Mesendoderm (in vitro differentiated cells): Measurements from ENCODE around the gene ZNF791.
A peak's percentile ranks its signal among the peaks of the same experiment; 100 is the strongest.

Source experiments
- DNase-seq: peaks from one replicate; pipeline ENCODE4 v3.0.0; 2013
- H2AK5ac ChIP-seq: 2 replicates; pipeline ENCODE4 v1.6.1; 2013; ENCODE audit warnings: low read length, inconsistent platforms
- H2BK120ac ChIP-seq: 2 replicates; pipeline ENCODE4 v1.6.1; 2013; ENCODE audit warnings: low read depth, mild to moderate bottlenecking, low read length, moderate library complexity, mixed read lengths
- H2BK15ac ChIP-seq: replicated peaks from 2 replicates; pipeline ENCODE4 v1.6.1; 2013; ENCODE audit warnings: low read depth, mild to moderate bottlenecking, moderate library complexity
- H2BK5ac ChIP-seq: 2 replicates; pipeline ENCODE4 v1.6.1; 2013; ENCODE audit warnings: low read length, inconsistent platforms
- H3K18ac ChIP-seq: 2 replicates; pipeline ENCODE4 v1.6.1; 2013; ENCODE audit warnings: mild to moderate bottlenecking, low read length, mixed read lengths
- H3K23ac ChIP-seq: one replicate; pipeline ENCODE4 v1.6.1; 2013; ENCODE audit warnings: low read length
- H3K27ac ChIP-seq: 2 replicates; pipeline ENCODE4 v1.5.1; 2013; ENCODE audit warnings: low read depth, mild to moderate bottlenecking, inconsistent platforms, low read length, moderate library complexity
- H3K27me3 ChIP-seq: 2 replicates; pipeline ENCODE4 v1.6.1; 2013; ENCODE audit warnings: low read length, control low read depth, mild to moderate bottlenecking, inconsistent platforms; ENCODE audit not compliant: insufficient read depth, poor library complexity
- H3K36me3 ChIP-seq: 2 replicates; pipeline ENCODE4 v1.6.1; 2013; ENCODE audit warnings: low read length, inconsistent platforms; ENCODE audit not compliant: control insufficient read depth, insufficient read depth
- H3K4ac ChIP-seq: one replicate; pipeline ENCODE4 v1.6.1; 2013; ENCODE audit warnings: low read depth, mild to moderate bottlenecking, low read length, moderate library complexity
- H3K4me1 ChIP-seq: 2 replicates; pipeline ENCODE4 v1.6.1; 2013; ENCODE audit warnings: low read depth, low read length, inconsistent platforms; ENCODE audit not compliant: control insufficient read depth
- H3K4me2 ChIP-seq: 2 replicates; pipeline ENCODE4 v1.6.1; 2013; ENCODE audit warnings: low read length
- H3K4me3 ChIP-seq: 2 replicates; pipeline ENCODE4 v1.5.1; 2013; ENCODE audit warnings: mild to moderate bottlenecking, low read length
- H3K56ac ChIP-seq: one replicate; pipeline ENCODE4 v1.6.1; 2013; ENCODE audit warnings: low read length
- H3K79me1 ChIP-seq: 2 replicates; pipeline ENCODE4 v1.6.1; 2013; ENCODE audit warnings: low read length, inconsistent platforms
- H3K79me2 ChIP-seq: 2 replicates; pipeline ENCODE4 v1.6.1; 2013; ENCODE audit warnings: mild to moderate bottlenecking, low read length; ENCODE audit not compliant: control insufficient read depth, insufficient read depth
- H3K9ac ChIP-seq: 2 replicates; pipeline ENCODE4 v1.6.1; 2013; ENCODE audit warnings: low read length, inconsistent platforms
- H4K5ac ChIP-seq: one replicate; pipeline ENCODE4 v1.6.1; 2013; ENCODE audit warnings: low read length
- H4K8ac ChIP-seq: one replicate; pipeline ENCODE4 v1.6.1; 2013; ENCODE audit warnings: low read depth, mild to moderate bottlenecking, control low read depth, low read length, moderate library complexity
- whole genome bisulfite sequencing: extraction: QIAGEN DNeasy Blood & Tissue Kit; methylation state at CpG from one replicate; pipeline ENCODE4 v1.1.7; 2013; ENCODE audit warnings: low lambda C conversion rate, missing lambda C conversion rate; ENCODE audit not compliant: insufficient coverage; ENCODE audit errors: extremely low coverage; 5-methylcytosine and 5-hydroxymethylcytosine counted together

ZNF791 gene

DNA sequence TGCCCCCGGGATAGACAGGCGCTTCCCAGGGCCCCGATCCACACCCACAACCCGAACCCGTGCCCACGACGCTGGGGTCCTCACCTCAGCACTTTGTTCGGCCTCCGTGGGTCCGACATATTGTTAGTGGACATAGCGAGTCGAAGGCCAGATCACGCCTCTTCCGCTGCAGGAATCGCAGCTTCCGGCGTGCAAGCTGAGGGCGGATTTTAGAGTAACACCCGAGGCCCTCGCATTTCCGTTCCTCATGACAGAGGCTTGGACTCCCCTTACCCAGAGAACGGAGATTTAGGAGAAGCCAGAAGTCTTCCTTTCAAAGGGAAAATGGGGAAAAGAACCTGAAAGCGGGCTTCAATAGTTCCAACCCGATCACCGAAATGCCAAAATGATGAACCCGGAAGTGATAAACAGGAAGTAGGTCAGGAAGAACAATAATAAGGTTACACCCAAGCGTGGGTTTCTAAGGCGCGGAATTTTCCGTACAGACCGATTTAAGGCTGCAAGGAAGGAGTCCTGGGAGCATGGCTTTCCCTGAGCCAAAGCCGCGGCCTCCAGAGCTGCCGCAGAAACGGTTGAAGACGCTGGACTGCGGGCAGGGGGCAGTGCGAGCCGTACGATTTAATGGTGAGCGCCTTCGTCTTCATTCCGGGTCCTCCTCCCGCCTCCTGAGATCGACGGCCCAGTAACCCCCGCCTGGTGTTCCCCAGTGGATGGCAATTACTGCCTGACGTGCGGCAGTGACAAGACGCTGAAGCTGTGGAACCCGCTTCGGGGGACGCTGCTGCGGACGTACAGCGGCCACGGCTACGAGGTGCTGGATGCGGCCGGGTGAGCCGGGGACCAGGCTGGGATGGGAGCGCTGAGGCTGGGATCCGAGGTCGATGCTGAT, 58.8 kb downstream of the ZNF791 start:
- Histone ChIP-seq H2AK5ac (no peak overlapping the region), H3K56ac (peak overlapping the region; percentile 98), H2BK15ac (no peak overlapping the region), H3K4me1 (peaks cover 3% of the 10 kb centered on the region), H3K36me3 (no peaks in the 10 kb centered on the region), H3K4me2 (peak overlapping the region; percentile 82), H3K18ac (no peak overlapping the region), H2BK120ac (no peak overlapping the region), H3K4ac (peak overlapping the region; percentile 28), H3K27ac (peak overlapping the region; percentile 76), H3K79me2 (peaks cover 8% of the 10 kb centered on the region), H3K79me1 (peaks cover 18% of the 10 kb centered on the region), H4K8ac (no peak overlapping the region), H3K27me3 (no peaks in the 10 kb centered on the region), H2BK5ac (peak overlapping the region; percentile 91), H3K23ac (peak overlapping the region; percentile 68), H3K4me3 (peak overlapping the region; percentile 97), H4K5ac (peak overlapping the region; percentile 96), H3K9ac (peak overlapping the region; percentile 96)
- no CpG with 5 or more reads among the region's 64 CpGs for WGBS
- DNase-seq, result peak; percentile 85

GRCh38 chr19:12670159-12670928, 59.6 kb downstream of the ZNF791 start:
- no peak overlapping the region for H3K4ac ChIP-seq
- no peak overlapping the region for H2BK15ac ChIP-seq
- no peak overlapping the region for H3K23ac ChIP-seq
- no peak overlapping the region for H3K18ac ChIP-seq
- H3K9ac ChIP-seq, result peak overlapping the region; percentile 96
- peak overlapping the region; percentile 98 for H3K56ac ChIP-seq
- peaks cover 3% of the 10 kb centered on the region for H3K4me1 ChIP-seq
- peak overlapping the region; percentile 82 for H3K4me2 ChIP-seq
- H3K79me2 ChIP-seq, result peaks cover 8% of the 10 kb centered on the region
- H3K27me3 ChIP-seq, result no peaks in the 10 kb centered on the region
- DNase-seq, result no peak
- H3K79me1 ChIP-seq, result peaks cover 18% of the 10 kb centered on the region
- no peak overlapping the region for H4K5ac ChIP-seq
- no peak overlapping the region for H4K8ac ChIP-seq
- no peak overlapping the region for H3K27ac ChIP-seq
- H3K36me3 ChIP-seq, result peaks cover 2% of the 10 kb centered on the region
- H2AK5ac ChIP-seq, result no peak overlapping the region
- H2BK5ac ChIP-seq, result no peak overlapping the region
- no peak overlapping the region for H2BK120ac ChIP-seq
- no CpG with 5 or more reads among the region's 26 CpGs for WGBS
- peak overlapping the region; percentile 97 for H3K4me3 ChIP-seq

- DNase-seq, result no peak
- peaks cover 10% of the 10 kb centered on the region for H3K36me3 ChIP-seq
- H4K5ac ChIP-seq, result no peak overlapping the region
Observed at GRCh38 chr19:12672744-12673143, 62.0 kb downstream of the ZNF791 start.

GRCh38 chr19:12675399-12675798, 64.7 kb downstream of the ZNF791 start:
- H2BK5ac ChIP-seq, result no peak overlapping the region
- WGBS, result no CpG with 5 or more reads among the region's 10 CpGs
- no peak overlapping the region for H2BK15ac ChIP-seq
- H3K9ac ChIP-seq, result no peak overlapping the region
- no peak for DNase-seq
- peaks cover 8% of the 10 kb centered on the region for H3K79me2 ChIP-seq
- no peak overlapping the region for H3K27ac ChIP-seq
- no peak overlapping the region for H2AK5ac ChIP-seq
- H2BK120ac ChIP-seq, result no peak overlapping the region
- H3K56ac ChIP-seq, result no peak overlapping the region
- H3K23ac ChIP-seq, result no peak overlapping the region
- H4K8ac ChIP-seq, result no peak overlapping the region
- H3K18ac ChIP-seq, result no peak overlapping the region
- H3K27me3 ChIP-seq, result no peaks in the 10 kb centered on the region
- H3K4me3 ChIP-seq, result no peak overlapping the region
- peaks cover 9% of the 10 kb centered on the region for H3K79me1 ChIP-seq
- no peaks in the 10 kb centered on the region for H3K4me1 ChIP-seq
- no peak overlapping the region for H4K5ac ChIP-seq
- H3K4me2 ChIP-seq, result no peak overlapping the region
- H3K36me3 ChIP-seq, result peaks cover 14% of the 10 kb centered on the region
- no peak overlapping the region for H3K4ac ChIP-seq

More at GRCh38 chr19:12672744-12673143, 62.0 kb downstream of the ZNF791 start:
- no peak overlapping the region for H3K23ac ChIP-seq
- H3K56ac ChIP-seq, result no peak overlapping the region
- H2AK5ac ChIP-seq, result no peak overlapping the region
- H3K4me1 ChIP-seq, result no peaks in the 10 kb centered on the region
- H3K79me1 ChIP-seq, result peaks cover 10% of the 10 kb centered on the region
- H3K79me2 ChIP-seq, result peaks cover 5% of the 10 kb centered on the region
- H4K8ac ChIP-seq, result no peak overlapping the region
- H2BK5ac ChIP-seq, result no peak overlapping the region
- H3K4me3 ChIP-seq, result no peak overlapping the region
- H3K27ac ChIP-seq, result no peak overlapping the region
- H3K27me3 ChIP-seq, result no peaks in the 10 kb centered on the region
- H3K4me2 ChIP-seq, result no peak overlapping the region
- H2BK120ac ChIP-seq, result no peak overlapping the region
- H3K9ac ChIP-seq, result no peak overlapping the region
- no peak overlapping the region for H3K18ac ChIP-seq
- no peak overlapping the region for H3K4ac ChIP-seq
- no CpG with 5 or more reads among the region's 10 CpGs for WGBS
- H2BK15ac ChIP-seq, result no peak overlapping the region

DNA sequence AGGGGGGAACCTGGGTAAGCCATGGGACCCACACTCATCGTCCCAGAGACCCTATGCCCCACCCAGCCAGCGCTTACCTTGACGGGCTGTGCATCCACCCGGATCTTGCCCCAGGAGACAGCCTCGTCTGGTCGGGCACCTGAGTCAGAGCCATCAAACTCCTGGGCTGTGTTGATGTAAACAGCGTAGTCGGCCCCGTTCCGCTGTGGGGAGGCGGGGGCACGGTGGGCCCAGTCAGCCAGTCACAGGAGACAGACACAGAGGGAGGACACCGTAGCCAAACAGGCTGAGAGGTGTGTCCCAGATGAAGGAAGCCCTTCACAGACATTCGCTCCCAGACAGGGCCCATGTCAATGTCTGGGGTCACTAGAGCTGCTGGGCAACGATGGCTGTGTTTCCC, 65.2 kb downstream of the ZNF791 start:
- no peak overlapping the region for H2BK5ac ChIP-seq
- no peaks in the 10 kb centered on the region for H3K27me3 ChIP-seq
- H3K23ac ChIP-seq, result no peak overlapping the region
- no peak overlapping the region for H2BK120ac ChIP-seq
- no peak overlapping the region for H3K4me2 ChIP-seq
- no peak overlapping the region for H3K27ac ChIP-seq
- no peak overlapping the region for H4K5ac ChIP-seq
- no peak overlapping the region for H3K4ac ChIP-seq
- H2AK5ac ChIP-seq, result no peak overlapping the region
- WGBS, result no CpG with 5 or more reads among the region's 15 CpGs
- H3K79me1 ChIP-seq, result peaks cover 5% of the 10 kb centered on the region
- H3K4me1 ChIP-seq, result no peaks in the 10 kb centered on the region
- peaks cover 14% of the 10 kb centered on the region for H3K36me3 ChIP-seq
- H3K18ac ChIP-seq, result no peak overlapping the region
- no peak overlapping the region for H4K8ac ChIP-seq
- DNase-seq, result no peak
- H3K79me2 ChIP-seq, result peaks cover 5% of the 10 kb centered on the region
- H3K4me3 ChIP-seq, result no peak overlapping the region
- no peak overlapping the region for H3K56ac ChIP-seq
- H3K9ac ChIP-seq, result no peak overlapping the region
- no peak overlapping the region for H2BK15ac ChIP-seq
